Naive B cell (primary cell): ENCODE data around the gene MOXD1. TPM values are rescaled to one million over a fixed set of nuclear protein-coding genes. Genes with fewer than 3 reads are reported as not detected.
A peak's percentile ranks its signal among the peaks of the same experiment; 100 is the strongest.

ENCODE experiments used
- ATAC-seq, 2 donors: fragments of 150-1000 bp; cut with Tn5 transposase; 2 replicates each; pipeline ENCODE4 v1.10.0; 2021; ENCODE audit warnings: low read depth in 2 of 2, mild to moderate bottlenecking in 2 of 2, moderate library complexity in 2 of 2
- DNase-seq: peaks from one replicate; pipeline ENCODE4 v3.0.0; 2022
- H3K27ac Mint-ChIP-seq, 6 donors: one replicate each; pipeline ENCODE4 v1.8.0; 2020 to 2022; ENCODE audit warnings: mild to moderate bottlenecking in 6 of 6, mixed read lengths in 6 of 6, moderate library complexity in 5 of 6, inconsistent platforms in 2 of 6
- H3K27me3 Mint-ChIP-seq, 3 donors: one replicate each; pipeline ENCODE4 v1.8.0; 2021 to 2022; ENCODE audit warnings: mixed read lengths in 3 of 3, mild to moderate bottlenecking in 1 of 3
- H3K36me3 Mint-ChIP-seq, 2 donors: one replicate each; pipeline ENCODE4 v1.8.0; 2020 to 2022; ENCODE audit warnings: mixed read lengths in 2 of 2, inconsistent platforms in 1 of 2, mild to moderate bottlenecking in 1 of 2
- H3K4me1 Mint-ChIP-seq, 3 donors: one replicate each; pipeline ENCODE4 v1.8.0; 2020 to 2022; ENCODE audit warnings: mixed read lengths in 3 of 3, inconsistent platforms in 1 of 3, mild to moderate bottlenecking in 1 of 3, moderate library complexity in 1 of 3
- H3K4me3 Mint-ChIP-seq, 8 donors: one replicate each; pipeline ENCODE4 v1.8.0; 2020 to 2022; ENCODE audit warnings: mild to moderate bottlenecking in 8 of 8, mixed read lengths in 8 of 8, moderate library complexity in 8 of 8, inconsistent platforms in 2 of 8
- H3K9me3 Mint-ChIP-seq, 7 donors: one replicate each; pipeline ENCODE4 v1.8.0; 2020 to 2022; ENCODE audit warnings: mixed read lengths in 7 of 7, mild to moderate bottlenecking in 5 of 7, inconsistent platforms in 2 of 7, moderate library complexity in 1 of 7
- polyA plus RNA-seq, 6 donors: library from polyadenylated mRNA; unstranded; fragments of 300-500 nt; fragmentation: Illumina TruSeq; gene quantifications; one replicate each; pipeline ENCODE4 v1.2.3, GENCODE V29; 2021; ENCODE audit warnings: low read depth in 6 of 6

Gene MOXD1
- polyA plus RNA-seq, 6 donors from 2014 or later: 3.8 to 11.4 (median 8.1) TPM

- peaks cover 27 to 37% (median 34%) of the 10 kb centered on the region in 3 donors for H3K4me1 Mint-ChIP-seq
- ATAC-seq: no peak
- H3K4me3 Mint-ChIP-seq: peak overlapping the region in 1 of 8 donors; percentile 49
- peaks cover 11 to 38% of the 10 kb centered on the region in 2 donors for H3K36me3 Mint-ChIP-seq
- peaks cover 0 to 29% (median 24%) of the 10 kb centered on the region in 7 donors for H3K9me3 Mint-ChIP-seq
- peak overlapping the region in 3 of 6 donors; percentile 21 to 27 (median 22) for H3K27ac Mint-ChIP-seq
- DNase-seq: no peak
- no peaks in the 10 kb centered on the region for H3K27me3 Mint-ChIP-seq
Observed at GRCh38 chr6:132391391-132392269, 9.6 kb downstream of the MOXD1 start.

- Mint-ChIP-seq H3K36me3 (peaks cover 9 to 26% of the 10 kb centered on the region in 2 donors), H3K9me3 (peaks cover 0 to 22% (median 17%) of the 10 kb centered on the region in 7 donors), H3K27me3 (no peaks in the 10 kb centered on the region), H3K27ac (peak overlapping the region in 3 of 6 donors; percentile 1 to 64 (median 14)), H3K4me1 (peaks cover 27 to 38% (median 34%) of the 10 kb centered on the region in 3 donors), H3K4me3 (peak overlapping the region in 1 of 8 donors; percentile 9)
- DNase-seq (no peak), ATAC-seq (no peak)
Observed at GRCh38 chr6:132390451-132390850, 10.8 kb downstream of the MOXD1 start.

- ATAC-seq (peak; percentile 74 to 79), DNase-seq (no peak)
- peak overlapping the region in 2 of 8 donors; percentile 9 to 17 for H3K4me3 Mint-ChIP-seq
- peaks cover 0 to 18% (median 13%) of the 10 kb centered on the region in 7 donors for H3K9me3 Mint-ChIP-seq
- peaks cover 5 to 23% of the 10 kb centered on the region in 2 donors for H3K36me3 Mint-ChIP-seq
- H3K27me3 Mint-ChIP-seq: no peaks in the 10 kb centered on the region
- H3K4me1 Mint-ChIP-seq: peaks cover 27 to 38% (median 34%) of the 10 kb centered on the region in 3 donors
- H3K27ac Mint-ChIP-seq: peak overlapping the region in 3 of 6 donors; percentile 1 to 50 (median 14)
Observed at GRCh38 chr6:132390017-132390416, 11.3 kb downstream of the MOXD1 start.

GRCh38 chr6:132388291-132388690, 13.0 kb downstream of the MOXD1 start:
- ATAC-seq (no peak), DNase-seq (no peak)
- peak overlapping the region in 1 of 6 donors; percentile 63 for H3K27ac Mint-ChIP-seq
- H3K4me3 Mint-ChIP-seq: no peak overlapping the region
- H3K4me1 Mint-ChIP-seq: peaks cover 29 to 41% (median 31%) of the 10 kb centered on the region in 3 donors
- peaks cover 0 to 5% (median 2%) of the 10 kb centered on the region in 7 donors for H3K9me3 Mint-ChIP-seq
- H3K36me3 Mint-ChIP-seq: peaks cover 0 to 20% of the 10 kb centered on the region in 2 donors
- H3K27me3 Mint-ChIP-seq: no peaks in the 10 kb centered on the region

- H3K9me3 Mint-ChIP-seq: peaks cover 0 to 10% (median 5%) of the 10 kb centered on the region in 7 donors
- no peaks in the 10 kb centered on the region for H3K27me3 Mint-ChIP-seq
- no peak for DNase-seq
- peaks cover 7 to 23% of the 10 kb centered on the region in 2 donors for H3K36me3 Mint-ChIP-seq
- no peak for ATAC-seq
- H3K27ac Mint-ChIP-seq: no peak overlapping the region
- H3K4me1 Mint-ChIP-seq: peaks cover 17 to 21% (median 20%) of the 10 kb centered on the region in 3 donors
- no peak overlapping the region for H3K4me3 Mint-ChIP-seq
Observed at GRCh38 chr6:132382630-132383175, 18.6 kb downstream of the MOXD1 start.

GRCh38 chr6:132381381-132381780, 19.9 kb downstream of the MOXD1 start:
- Mint-ChIP-seq H3K27me3 (no peaks in the 10 kb centered on the region), H3K9me3 (peaks cover 0 to 10% (median 5%) of the 10 kb centered on the region in 7 donors), H3K4me1 (peaks cover 16 to 21% (median 17%) of the 10 kb centered on the region in 3 donors), H3K36me3 (peaks cover 7 to 23% of the 10 kb centered on the region in 2 donors), H3K27ac (peak overlapping the region in 1 of 6 donors; percentile 50), H3K4me3 (no peak overlapping the region)
- DNase-seq (no peak), ATAC-seq (no peak)

- Mint-ChIP-seq H3K4me1 (peaks cover 16 to 21% (median 19%) of the 10 kb centered on the region in 3 donors), H3K4me3 (peak overlapping the region in 3 of 8 donors; percentile 0 to 48 (median 34)), H3K27me3 (no peaks in the 10 kb centered on the region), H3K9me3 (peaks cover 0 to 10% (median 5%) of the 10 kb centered on the region in 7 donors), H3K27ac (peak overlapping the region in 2 of 6 donors; percentile 56 to 87), H3K36me3 (peaks cover 7 to 23% of the 10 kb centered on the region in 2 donors)
- no peak for DNase-seq
- no peak for ATAC-seq
Observed at GRCh38 chr6:132380358-132381029, 20.8 kb downstream of the MOXD1 start.

- no peaks in the 10 kb centered on the region for H3K9me3 Mint-ChIP-seq
- H3K4me1 Mint-ChIP-seq: peaks cover 17 to 20% (median 19%) of the 10 kb centered on the region in 3 donors
- DNase-seq (no peak), ATAC-seq (no peak)
- H3K27ac Mint-ChIP-seq: no peak overlapping the region
- no peak overlapping the region for H3K4me3 Mint-ChIP-seq
- H3K27me3 Mint-ChIP-seq: no peaks in the 10 kb centered on the region
- H3K36me3 Mint-ChIP-seq: peaks cover 0 to 4% of the 10 kb centered on the region in 2 donors
Observed at GRCh38 chr6:132369526-132369925, 31.7 kb downstream of the MOXD1 start.

GRCh38 chr6:132368916-132369481, 32.3 kb downstream of the MOXD1 start:
- ATAC-seq (no peak), DNase-seq (no peak)
- H3K4me3 Mint-ChIP-seq: no peak overlapping the region
- H3K27me3 Mint-ChIP-seq: no peaks in the 10 kb centered on the region
- no peak overlapping the region for H3K27ac Mint-ChIP-seq
- peaks cover 0 to 4% of the 10 kb centered on the region in 2 donors for H3K36me3 Mint-ChIP-seq
- H3K9me3 Mint-ChIP-seq: no peaks in the 10 kb centered on the region
- peaks cover 18 to 24% (median 24%) of the 10 kb centered on the region in 3 donors for H3K4me1 Mint-ChIP-seq

- Mint-ChIP-seq H3K27ac (peak overlapping the region; percentile 21 to 89 (median 59)), H3K36me3 (peaks cover 0 to 4% of the 10 kb centered on the region in 2 donors), H3K9me3 (peaks cover 0 to under 1% (median 0%) of the 10 kb centered on the region in 7 donors), H3K27me3 (no peaks in the 10 kb centered on the region), H3K4me3 (peak overlapping the region; percentile 1 to 84 (median 48)), H3K4me1 (peaks cover 40 to 47% (median 42%) of the 10 kb centered on the region in 3 donors)
- ATAC-seq: peak; percentile 69 to 71
- DNase-seq: no peak
Observed at GRCh38 chr6:132365281-132365907, 35.9 kb downstream of the MOXD1 start.

- no peak for ATAC-seq
- DNase-seq: no peak
- peaks cover 43 to 55% (median 44%) of the 10 kb centered on the region in 3 donors for H3K4me1 Mint-ChIP-seq
- H3K36me3 Mint-ChIP-seq: peaks cover 0 to 4% of the 10 kb centered on the region in 2 donors
- H3K4me3 Mint-ChIP-seq: peak overlapping the region in 6 of 8 donors; percentile 25 to 84 (median 55)
- no peaks in the 10 kb centered on the region for H3K27me3 Mint-ChIP-seq
- H3K9me3 Mint-ChIP-seq: peaks cover 0 to 2% (median 0%) of the 10 kb centered on the region in 7 donors
- H3K27ac Mint-ChIP-seq: peak overlapping the region in 5 of 6 donors; percentile 39 to 89 (median 59)
Observed at GRCh38 chr6:132364306-132365074, 36.8 kb downstream of the MOXD1 start.
